GM19372 (cell line): ENCODE results near the gene GALNS.
"Not testable (repeated sequence)": the region's sequence is repeated elsewhere in the genome, so short reads cannot be mapped to it uniquely, and the experiment has no call there.

Experiments used
- ATAC-seq: cut with Tn5 transposase; IDR thresholded peaks from one replicate; pipeline ENCODE4 v1.9.1; 2021; ENCODE audit warnings: mild to moderate bottlenecking, low read depth, moderate library complexity; ENCODE audit not compliant: unreplicated experiment

Gene GALNS

DNA sequence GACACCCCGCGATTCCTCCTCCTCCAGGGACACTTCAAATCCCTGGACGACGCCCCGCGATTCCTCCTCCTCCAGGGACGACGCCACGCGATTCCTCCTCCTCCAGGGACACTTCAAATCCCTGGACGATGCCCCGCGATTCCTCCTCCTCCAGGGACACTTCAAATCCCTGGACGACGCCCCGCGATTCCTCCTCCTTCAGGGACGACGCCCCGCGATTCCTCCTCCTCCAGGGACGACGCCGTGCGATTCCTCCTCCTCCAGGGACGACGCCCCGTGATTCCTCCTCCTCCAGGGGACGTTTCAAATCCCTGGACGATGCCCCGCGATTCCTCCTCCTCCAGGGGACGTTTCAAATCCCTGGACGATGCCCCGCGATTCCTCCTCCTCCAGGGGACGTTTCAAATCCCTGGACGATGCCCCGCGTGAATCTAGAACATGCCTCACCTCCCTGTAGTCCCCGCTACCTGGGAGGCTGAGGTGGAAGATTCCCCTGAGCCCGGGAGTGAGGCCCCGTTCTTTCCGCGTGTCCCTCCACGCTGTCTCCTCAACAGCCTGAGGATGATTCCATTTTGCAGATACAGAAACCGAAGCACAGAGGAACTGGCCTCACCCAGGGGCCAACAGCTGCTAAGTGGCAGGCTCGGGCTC, 33.1 kb upstream of the GALNS start:
- ATAC-seq: not testable (repeated sequence)

DNA sequence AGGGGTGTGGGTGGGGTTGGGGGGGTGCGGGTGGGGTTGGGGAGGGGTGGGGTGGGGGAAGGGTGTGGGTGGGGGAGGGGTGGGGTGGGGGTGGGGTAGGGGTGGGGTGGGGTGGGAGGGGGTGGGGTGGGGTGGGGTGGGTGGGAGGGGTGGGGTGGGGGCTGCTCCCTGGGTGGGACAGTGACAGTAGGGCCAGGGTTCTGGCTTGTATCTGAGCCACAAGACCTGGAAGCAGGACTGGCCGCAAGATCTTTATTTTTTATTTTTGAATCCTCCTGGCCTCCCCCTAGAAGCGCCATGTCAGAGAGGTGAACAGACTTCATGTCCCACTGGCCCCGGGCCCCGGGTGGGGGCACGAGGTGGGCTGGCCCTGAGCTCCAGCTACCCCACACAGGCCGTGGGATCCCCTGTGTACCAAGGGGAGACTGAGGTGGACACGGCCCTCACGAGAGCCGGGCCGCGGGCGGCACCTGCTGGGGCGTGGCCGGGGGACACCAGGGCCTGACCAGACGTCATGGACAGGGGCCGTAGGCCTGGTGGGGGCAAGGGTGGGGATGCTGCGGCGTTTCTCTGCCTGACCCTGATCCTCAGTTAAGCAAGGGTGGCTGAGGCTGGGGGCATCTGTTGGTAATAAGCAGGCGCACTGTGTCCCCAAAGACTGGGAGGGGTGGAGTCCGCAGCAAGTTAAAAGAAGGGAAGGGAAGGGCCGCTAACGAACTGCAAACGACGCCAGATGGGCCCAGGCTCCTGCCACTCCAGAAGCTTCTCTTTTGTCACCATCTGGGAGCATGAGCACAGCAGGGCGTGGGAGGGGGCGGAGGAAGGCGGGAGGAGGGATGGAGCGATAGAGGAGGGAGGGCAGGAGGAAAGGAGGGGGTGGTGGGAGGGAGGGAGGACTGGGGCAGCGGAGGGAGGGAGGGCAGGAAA, 32.0 kb upstream of the GALNS start:
- ATAC-seq: no peak

DNA sequence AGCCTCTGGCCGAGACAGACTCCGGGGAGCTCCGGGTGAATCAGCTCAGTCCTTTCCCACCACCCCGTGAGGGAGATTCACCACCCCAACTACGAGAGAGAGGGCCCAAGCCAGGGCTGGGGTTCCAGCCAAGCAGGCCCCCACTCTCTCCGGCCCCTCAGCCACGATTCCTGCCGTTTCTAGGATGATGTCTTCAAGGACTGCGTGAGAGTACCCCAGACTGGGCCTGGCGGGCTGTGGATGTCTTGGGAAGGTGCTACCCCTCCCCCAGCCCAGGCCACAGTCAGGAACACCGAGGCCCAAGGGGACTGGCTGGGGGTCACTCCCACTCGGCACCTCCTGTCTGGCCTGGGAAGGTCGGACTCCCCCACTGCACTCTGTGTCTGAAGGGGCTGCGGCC, 31.3 kb upstream of the GALNS start:
- ATAC-seq: no peak

DNA sequence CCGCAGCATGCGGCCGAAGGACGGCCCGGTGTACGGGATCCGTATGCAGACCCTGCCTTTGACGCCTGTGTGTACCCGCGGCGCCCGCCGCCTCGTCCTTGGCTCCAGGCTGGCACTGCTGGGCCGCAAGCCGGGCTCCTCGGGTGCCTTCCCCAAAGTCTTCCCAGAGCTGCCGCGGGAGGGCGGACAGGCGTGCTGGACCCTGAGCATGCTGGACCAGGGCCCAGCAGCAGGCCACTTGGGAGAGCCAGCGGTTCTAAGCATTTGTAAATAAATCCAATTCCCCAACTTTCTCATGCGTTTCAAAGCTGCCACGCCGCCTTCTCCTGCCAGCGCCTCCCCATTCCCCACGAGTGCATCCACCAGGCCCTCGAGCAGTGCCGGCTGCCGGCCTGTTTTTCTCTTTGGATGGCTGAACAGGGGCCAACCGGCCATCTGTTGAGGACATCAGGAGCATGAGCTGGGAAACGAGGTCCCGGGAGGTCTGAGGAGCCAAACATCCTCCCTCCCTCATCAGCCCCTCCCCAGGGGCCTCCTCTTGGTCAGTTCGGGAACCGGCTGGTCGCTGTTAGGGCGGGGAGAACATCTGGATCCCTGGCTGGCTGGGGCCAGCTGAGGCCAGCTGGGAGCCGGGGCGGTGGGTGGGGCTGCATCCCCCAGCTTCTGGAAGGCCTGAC, 30.2 kb upstream of the GALNS start:
- no peak for ATAC-seq

DNA sequence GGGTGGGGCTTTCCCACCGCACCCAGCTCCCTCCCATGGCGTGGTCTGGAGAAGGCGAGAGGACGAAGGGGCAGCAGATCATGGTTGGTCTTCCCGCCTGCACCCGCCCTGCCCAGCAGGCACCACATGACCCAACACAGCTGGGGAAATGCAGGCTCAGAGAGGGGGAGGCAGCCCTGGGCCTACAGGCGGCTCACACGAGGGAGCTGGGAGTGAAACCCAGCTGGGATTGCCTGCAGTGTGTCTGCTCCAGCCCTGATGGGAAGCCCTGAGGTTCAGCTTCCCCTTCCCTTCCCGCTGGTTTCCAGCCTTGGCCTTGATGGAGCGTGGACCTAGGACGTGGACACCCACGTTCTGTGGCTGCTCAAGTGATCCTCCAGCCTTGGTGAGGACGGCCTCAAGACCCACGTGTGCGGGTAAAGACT, 29.7 kb upstream of the GALNS start:
- ATAC-seq: no peak

DNA sequence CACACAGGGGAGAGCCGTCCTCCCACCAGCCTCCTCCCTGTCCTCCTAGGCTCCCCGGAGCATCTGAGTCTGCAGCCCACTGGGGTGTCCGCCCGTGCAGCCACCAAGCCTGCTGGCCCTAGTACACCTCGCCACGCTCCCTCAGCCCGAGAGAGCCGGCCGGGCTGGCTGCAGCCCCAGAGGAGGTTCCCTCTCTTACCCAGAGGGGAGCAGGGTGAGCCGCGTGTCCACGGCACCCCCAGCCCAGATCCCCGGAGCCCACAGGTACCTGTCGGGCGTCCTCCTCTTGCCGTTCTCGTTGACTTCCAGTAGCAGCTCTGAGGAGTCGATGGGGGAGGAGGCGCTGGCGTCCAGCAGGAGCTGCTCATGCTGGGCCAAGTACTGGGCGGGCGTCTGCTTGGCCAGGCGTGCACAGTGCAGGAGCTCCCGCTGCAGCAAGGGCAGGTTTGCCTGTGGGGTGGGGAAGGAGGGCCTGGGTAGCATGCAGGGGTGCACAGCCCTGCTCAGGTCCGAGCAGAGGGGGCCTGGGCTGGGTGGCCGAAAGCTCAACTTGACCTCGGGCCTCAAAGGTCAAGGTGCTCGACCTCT, 29.0 kb upstream of the GALNS start:
- ATAC-seq: no peak

DNA sequence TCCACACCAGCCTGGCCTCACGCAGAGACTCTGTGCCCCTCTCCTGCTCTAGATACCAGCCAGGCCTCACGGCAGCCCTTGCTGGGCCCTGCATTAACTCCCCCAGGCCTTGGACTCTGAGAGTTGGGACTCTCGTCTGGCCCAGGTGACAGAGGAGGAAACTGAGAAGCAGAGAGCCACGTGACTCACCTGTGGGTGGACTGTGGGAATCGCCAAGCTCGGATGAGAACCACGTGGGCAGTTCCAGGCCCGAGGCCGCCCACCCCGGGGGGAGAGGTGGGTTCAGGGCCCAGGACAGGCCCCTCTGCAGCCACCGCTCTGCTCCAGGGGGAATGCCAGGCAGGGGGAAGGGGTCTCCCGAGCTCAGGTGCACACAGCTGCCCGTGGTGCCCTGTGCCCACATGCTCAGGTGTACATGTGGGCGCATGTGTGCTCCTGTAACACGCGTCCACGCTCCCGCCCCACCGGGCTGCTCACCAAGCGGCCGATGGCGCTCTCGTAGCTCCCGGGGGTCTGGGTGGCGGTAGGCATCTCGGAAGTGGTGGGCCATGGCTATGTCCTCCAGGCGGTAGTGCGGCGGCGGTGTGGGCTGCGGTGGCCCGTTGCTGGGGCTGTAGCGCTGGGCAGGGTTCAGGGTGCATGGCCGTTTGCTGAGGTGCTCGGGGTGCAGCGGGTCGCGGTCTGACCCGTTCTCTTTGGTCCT, 28.0 kb upstream of the GALNS start:
- ATAC-seq: no peak

DNA sequence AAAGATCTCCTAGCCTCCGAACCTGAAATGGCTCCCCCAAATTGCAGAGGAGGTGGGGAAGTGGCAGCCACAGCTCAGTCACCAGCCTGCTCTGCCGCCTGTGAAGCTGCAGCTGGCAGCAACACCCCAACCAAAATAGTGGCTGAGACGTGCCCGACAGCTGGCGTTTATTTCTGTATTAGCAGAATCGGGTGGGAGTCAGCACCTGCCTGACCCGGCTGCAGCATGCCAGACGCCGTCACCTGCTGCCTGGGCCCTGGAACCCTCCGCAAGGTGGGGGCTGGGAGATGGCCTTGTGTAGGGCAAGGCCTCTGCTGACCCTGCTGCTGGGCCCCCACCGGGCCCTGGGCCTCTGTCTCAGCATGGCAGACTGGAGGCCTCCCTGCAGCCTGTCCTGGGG, 27.2 kb upstream of the GALNS start:
- ATAC-seq: no peak

DNA sequence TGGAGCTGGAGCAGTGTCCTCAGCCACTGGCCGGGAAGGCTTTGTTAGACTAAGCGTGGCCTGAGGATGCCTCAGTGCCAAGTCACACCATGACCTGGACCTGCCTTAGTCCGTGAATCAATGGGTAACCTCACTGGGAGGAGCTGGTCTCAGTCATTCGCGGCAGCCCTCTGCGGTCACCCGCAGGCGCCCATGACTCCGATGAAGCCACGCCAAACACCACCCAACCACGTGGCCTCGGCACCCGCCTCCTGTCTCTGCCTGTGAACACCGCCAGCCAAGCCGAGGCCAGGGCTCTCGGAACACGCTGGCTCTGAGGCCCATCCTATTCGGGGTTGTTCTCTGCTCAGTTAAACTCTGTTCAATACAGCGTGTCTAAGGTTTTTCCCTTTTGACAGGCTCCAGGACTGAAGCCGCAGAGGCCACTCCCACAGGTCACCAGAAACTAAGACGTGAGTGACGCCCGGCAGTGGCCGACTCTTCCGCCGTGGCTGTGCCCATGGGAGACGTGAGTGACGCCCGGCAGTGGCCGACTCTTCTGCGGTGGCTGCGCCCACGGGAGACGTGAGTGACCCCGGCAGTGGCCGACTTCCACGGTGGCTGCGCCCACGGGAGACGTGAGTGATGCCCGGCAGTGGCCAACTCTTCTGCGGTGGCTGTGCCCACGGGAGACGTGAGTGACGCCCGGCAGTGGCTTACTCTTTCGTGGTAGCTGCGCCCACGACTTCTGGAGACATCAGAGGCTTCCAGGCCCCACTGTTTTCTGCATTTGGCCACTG, 26.6 kb upstream of the GALNS start:
- no peak for ATAC-seq

DNA sequence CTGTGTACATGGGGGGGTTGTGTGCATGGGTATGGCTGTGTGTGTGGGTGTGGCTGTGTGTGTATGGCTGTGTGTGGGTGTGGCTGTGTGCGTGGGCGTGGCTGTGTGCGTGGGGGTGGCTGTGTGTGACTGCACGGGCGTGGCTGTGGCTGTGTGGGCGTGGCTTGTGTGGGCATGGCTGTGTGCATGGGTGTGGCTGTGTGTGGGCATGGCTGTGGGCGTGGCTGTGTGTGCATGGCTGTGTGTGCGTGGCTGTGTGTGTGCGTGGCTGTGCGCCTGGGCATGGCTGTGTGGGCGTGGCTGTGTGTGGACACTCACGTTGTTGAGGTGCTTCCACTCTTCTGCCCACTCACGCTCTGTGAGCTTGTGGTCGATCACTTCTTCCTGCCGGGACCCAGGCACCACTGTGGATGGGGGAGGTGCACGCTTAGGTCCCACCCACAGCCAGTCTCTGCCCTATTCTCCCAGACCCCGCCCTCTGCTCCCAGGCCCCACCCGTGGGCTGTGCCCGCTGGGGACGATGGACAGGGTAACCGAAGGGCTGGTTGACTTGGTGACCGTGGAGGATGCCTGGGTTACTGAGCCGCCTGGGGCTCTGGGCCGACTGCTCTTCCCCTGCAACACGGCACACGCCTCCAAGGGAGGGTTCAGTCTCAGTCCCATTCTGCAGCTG, 25.7 kb upstream of the GALNS start:
- ATAC-seq: no peak

DNA sequence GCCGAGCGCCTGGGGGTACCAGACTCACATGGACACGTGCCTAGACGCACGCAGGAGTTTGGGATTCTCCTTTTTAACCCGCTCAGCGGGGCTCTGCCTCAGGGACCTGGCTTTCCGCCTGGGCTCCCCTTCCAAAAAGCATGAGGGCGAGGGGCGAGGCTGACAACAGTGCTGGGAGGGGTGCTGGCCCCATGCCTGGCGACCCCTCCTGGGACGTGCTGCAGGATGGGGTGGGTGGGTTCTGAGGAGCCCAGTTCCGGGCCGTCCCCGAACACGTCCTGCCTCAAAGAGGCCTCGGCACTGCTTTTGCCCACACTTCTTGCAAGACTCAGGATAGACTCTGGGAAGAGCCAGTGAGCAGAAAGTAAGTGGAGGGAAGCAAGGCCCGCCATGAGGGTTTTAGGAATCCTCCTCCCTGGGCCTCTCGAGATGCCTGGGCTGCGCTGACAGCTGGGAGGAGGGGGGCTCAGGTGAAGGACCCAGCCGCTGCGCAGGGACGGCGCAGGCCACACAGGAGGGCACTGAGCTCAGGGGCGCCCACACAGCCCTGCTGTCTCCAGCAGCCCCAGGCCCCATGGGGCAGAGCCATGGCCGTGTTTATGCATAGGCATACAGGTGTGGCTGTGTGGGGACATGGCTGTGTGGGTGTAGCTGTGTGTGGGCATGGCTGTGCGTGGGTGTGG, 25.1 kb upstream of the GALNS start:
- ATAC-seq: no peak

DNA sequence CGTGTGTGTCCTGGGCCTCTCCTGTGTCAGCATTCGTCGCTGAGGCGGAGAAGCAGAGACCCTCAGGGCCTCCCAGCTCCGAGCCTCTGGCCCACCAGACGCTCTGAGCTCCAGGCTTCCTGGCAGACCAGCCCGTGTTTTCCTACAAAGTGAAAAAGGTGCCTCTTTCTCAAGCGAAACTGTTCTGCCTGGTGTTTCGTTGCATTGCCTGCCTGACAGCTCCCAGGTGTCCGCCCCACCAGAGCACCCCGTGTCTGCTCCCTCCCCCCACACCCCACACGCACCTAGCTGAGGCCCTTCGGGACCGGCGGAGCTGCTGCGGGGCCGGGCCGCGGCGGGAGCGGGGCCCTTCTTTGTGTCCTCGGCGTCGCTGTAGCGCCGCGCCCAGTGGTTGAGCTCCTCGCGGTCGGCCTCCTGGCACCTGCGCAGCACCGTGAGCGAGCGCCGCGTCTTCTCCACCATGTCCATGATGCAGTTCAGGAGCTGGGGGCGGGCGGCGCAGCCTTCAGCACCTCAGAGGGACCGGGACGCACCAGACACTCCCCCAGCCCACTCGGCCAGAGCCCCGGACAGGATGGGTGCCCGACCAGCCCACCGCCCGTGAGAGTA, 24.4 kb upstream of the GALNS start:
- no peak for ATAC-seq

DNA sequence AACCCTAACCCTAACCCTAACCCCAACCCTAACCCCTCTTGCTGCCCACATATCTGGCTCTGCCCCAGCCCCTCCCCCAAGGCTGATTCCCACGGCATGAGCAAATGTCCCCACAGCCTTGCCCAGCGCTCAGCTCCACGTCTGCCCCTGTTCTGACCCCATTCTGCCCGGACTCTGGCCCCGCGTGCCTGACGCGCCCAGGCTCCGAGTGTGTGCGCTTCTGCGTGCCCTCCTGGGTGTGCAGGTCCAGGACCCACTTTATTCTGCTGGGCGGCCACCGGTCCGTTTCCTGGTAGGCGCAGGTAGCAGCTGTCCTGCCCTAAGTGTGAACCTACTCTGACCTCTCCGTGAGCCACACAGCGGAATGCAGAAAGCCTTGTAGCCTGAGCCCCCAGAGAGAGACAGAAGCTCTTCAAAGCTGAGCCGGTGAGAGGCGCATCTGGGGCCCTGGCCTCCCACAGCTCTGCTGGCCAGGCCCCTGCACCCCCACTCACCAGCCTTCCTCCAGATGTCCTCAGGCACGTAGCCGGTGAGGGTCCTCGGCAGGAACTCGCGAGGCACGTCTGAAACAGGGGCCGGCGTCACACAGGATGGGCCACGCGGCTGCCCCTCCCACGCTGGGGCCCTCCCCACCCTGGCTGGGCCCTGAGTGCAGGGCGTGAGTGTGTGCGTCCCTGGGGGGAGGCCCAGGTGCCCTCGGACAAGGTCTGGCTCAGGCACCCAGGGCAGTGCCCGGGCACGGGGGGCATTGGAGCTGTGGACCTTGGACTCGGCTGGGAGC, 23.7 kb upstream of the GALNS start:
- no peak for ATAC-seq

DNA sequence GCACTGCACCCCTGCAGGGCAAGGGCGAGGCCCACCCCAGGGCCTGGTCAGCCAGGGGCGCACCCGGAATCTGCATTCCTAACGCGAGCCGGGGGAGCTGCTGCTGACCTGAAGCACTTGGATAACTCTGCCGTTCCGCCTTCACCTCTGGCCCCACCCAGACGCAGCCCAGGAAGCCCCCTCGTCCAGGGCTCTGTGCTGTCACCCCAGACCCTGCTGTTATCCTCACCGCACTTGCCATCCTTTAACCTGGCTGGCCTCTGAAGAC, 23.0 kb upstream of the GALNS start:
- no peak for ATAC-seq

DNA sequence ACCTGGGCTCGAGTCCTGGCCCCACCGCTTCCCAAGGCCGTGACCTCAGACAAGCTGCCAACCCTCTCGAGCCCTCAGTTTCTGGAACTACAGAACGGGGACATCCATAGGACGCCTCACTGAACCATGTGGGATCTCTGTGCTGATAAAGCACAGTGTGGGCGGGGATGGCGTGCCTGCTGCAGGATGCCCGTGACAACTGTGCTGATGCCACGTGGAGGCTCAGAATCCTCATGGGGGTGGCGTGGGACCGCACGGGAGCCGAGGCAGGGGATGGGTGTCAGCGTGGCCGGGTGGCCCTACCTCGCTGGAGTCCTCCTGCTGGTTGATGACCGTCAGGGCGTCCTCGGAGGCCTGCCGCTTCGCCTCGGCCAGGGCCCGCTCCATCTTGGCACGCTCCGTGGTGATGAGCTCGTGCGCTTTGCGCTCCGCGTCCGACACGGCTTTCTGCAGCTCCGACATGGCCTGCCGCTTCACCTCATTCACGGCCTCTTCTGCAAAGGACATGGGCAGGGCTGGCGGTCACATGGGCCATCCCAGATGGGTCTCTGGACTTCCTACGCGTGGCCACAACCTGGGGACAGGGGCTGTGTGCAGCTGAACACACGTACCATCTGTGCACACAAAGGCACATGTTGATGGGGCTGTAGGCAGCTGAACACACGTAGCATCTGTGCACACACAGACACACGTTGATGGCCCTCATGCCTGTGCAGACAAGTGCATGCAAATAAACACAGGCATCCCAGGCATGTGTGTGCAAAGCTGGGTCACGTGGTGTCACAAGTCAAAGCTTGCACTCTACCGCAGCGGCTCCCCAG, 22.4 kb upstream of the GALNS start:
- ATAC-seq: no peak

DNA sequence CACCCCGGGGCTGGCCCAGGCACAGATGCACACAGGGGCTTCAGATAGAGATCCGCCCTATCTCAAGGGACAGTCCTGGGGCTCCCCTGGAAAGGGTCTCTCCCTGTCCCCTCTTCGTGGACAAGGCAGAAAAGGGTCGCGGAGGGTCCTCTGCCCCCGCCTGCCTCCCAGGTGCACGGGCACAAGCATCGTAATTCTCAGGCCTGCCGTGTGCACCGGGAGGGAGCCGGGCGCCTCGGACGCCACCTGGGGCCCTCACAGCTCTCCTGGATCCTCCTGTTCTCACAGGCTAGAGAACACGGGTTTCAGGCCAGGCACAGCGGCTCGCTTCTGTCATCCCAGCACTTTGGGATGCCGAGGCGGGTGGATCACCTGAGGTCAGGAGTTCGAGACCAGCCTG, 21.6 kb upstream of the GALNS start:
- ATAC-seq: no peak
